ENCODE data around the gene WSB2. TPM values are rescaled to one million over a fixed set of nuclear protein-coding genes. Genes with fewer than 3 reads are reported as not detected.

The WSB2 gene
- total and polyA plus RNA-seq, 2 of the 8 experiments (the other 6 are each of a cell fraction or from before 2014, with no cell fraction given) = 47.5 to 58.2 TPM

GRCh38 chr12:118046430-118046829 is 14.5 kb downstream of the WSB2 start:
- Histone ChIP-seq H4K20me1 (replicated peaks in 1 of 2; ENCODE audit: control insufficient read depth in 1 of 2, insufficient read depth in 2 of 2, low read length in 2 of 2) (peaks cover 0 to 2% of the 10 kb centered on the region in 2 experiments), H3K4ac (replicated peaks; ENCODE audit: insufficient read length, low read depth, low read length) (no peak overlapping the region), H3K4me2 (ENCODE audit: insufficient read depth in 1 of 2, low read depth in 2 of 2, low read length in 2 of 2) (no peak overlapping the region), H3K18ac (ENCODE audit: extremely low read depth, low read length) (no peak overlapping the region), H3K9me3 (ENCODE audit: insufficient read depth in 2 of 2, low read depth in 1 of 2, low read length in 1 of 2) (no peaks in the 10 kb centered on the region), H3K56ac (replicated peaks; ENCODE audit: insufficient read length, low read depth, low read length) (no peak overlapping the region), H3K4me1 (replicated peaks in 1 of 4; ENCODE audit: control insufficient read depth in 3 of 4, insufficient read depth in 4 of 4, low read length in 3 of 4) (no peaks in the 10 kb centered on the region), H2BK15ac (ENCODE audit: low read length) (no peak overlapping the region), H4K91ac (replicated peaks; ENCODE audit: insufficient read length, low read length) (no peak overlapping the region), H2BK5ac (ENCODE audit: low read depth, low read length) (no peak overlapping the region), H2AK5ac (ENCODE audit: low read depth, low read length) (no peak overlapping the region), H4K8ac (ENCODE audit: extremely low read depth, insufficient read depth, low read length) (no peak overlapping the region), H2BK120ac (replicated peaks; ENCODE audit: low read depth, low read length) (no peak overlapping the region), H3K14ac (ENCODE audit: insufficient read length) (no peak overlapping the region), H3K36me3 (ENCODE audit: control insufficient read depth in 2 of 4, insufficient read depth in 4 of 4, low read length in 3 of 4) (peaks cover 7 to 54% (median 27%) of the 10 kb centered on the region in 4 experiments), H3K27me3 (replicated peaks in 1 of 4; ENCODE audit: control insufficient read depth in 3 of 4, extremely low read depth in 1 of 4, insufficient read depth in 3 of 4, low read length in 3 of 4) (no peaks in the 10 kb centered on the region; a peak in 1 of 7 replicates), H3K23ac (ENCODE audit: insufficient read length) (no peak overlapping the region), H2BK12ac (ENCODE audit: low read depth, low read length) (no peak overlapping the region), H3K79me1 (ENCODE audit: low read depth, low read length) (no peaks in the 10 kb centered on the region), H2AFZ (ENCODE audit: low read length) (no peak overlapping the region), H3K27ac (ENCODE audit: low read depth, low read length) (no peak overlapping the region), H3K4me3 (ENCODE audit: extremely low read depth in 1 of 4, insufficient read depth in 2 of 4, low read depth in 3 of 4, low read length in 4 of 4) (no peak overlapping the region), H3K79me2 (ENCODE audit: control insufficient read depth in 1 of 2, insufficient read depth in 2 of 2, low read length in 2 of 2) (peaks cover 0 to 3% of the 10 kb centered on the region in 2 experiments; a peak in 2 of 4 replicates), H4K5ac (ENCODE audit: insufficient read length, low read depth, low read length) (no peak overlapping the region), H3K9ac (replicated peaks in 1 of 4; ENCODE audit: extremely low read depth in 1 of 4, low read depth in 3 of 4, low read length in 3 of 4) (no peak overlapping the region), H3K23me2 (ENCODE audit: low read depth, low read length) (no peaks in the 10 kb centered on the region), H2BK20ac (ENCODE audit: low read length) (no peak overlapping the region)
- FAIRE-seq = no peak
- 98% methylated on average over 4 of the region's 4 CpGs; no CpG with 5 or more reads in 1 of the 2 experiments for WGBS, 2 experiments (ENCODE audit: extremely low coverage in 1 of 2, insufficient coverage in 1 of 2, insufficient read length in 1 of 2, insufficient replicate concordance in 2 of 2, low coverage in 1 of 2, low lambda C conversion rate in 2 of 2, missing lambda C conversion rate in 1 of 2)
- POLR2A ChIA-PET (ENCODE audit: partially characterized antibody) = interaction anchor here (1.3 to 2.1 kb wide), 3 partner anchors 10 to 14 kb away, joined by 5 to 8 read pairs (median 6); no protein-coding TSS in a partner anchor
- DNase-seq (ENCODE audit: low read depth in 1 of 2, low spot score in 2 of 2) = no peak
- CTCF ChIA-PET (ENCODE audit: partially characterized antibody) = interaction anchor here (0.6 kb wide), 1 partner anchor 12 kb away, joined by 3 read pairs; no protein-coding TSS in a partner anchor
- TF ChIP-seq SP4 (IDR thresholded peaks at IDR 0.05; ENCODE audit: low read length) (no peak), MAFK (IDR thresholded peaks at IDR 0.05; ENCODE audit: low read depth, low read length) (no peak), KDM5A (IDR thresholded peaks at IDR 0.05; ENCODE audit: low read length) (no peak), POLR2A (IDR thresholded peaks at IDR 0.05; ENCODE audit: control extremely low read depth in 1 of 2, low read depth in 2 of 2, low read length in 2 of 2) (no peak), SUZ12 (IDR thresholded peaks at IDR 0.05; ENCODE audit: low read length) (no peak), CHD2 (IDR thresholded peaks at IDR 0.05; ENCODE audit: low read length) (no peak), SP1 (IDR thresholded peaks at IDR 0.05; ENCODE audit: low read depth, low read length) (no peak), EP300 (IDR thresholded peaks at IDR 0.05; ENCODE audit: borderline replicate concordance in 1 of 2, low read depth in 2 of 2, low read length in 2 of 2) (no peak), BCL11A (IDR thresholded peaks at IDR 0.05; ENCODE audit: low read depth in 2 of 2, low read length in 2 of 2) (no peak), SP2 (IDR thresholded peaks at IDR 0.05; ENCODE audit: low read length) (no peak), TBP (IDR thresholded peaks at IDR 0.05; ENCODE audit: low read depth, low read length) (no peak)
